Measurements from ENCODE around the gene NOS1AP.

DNA sequence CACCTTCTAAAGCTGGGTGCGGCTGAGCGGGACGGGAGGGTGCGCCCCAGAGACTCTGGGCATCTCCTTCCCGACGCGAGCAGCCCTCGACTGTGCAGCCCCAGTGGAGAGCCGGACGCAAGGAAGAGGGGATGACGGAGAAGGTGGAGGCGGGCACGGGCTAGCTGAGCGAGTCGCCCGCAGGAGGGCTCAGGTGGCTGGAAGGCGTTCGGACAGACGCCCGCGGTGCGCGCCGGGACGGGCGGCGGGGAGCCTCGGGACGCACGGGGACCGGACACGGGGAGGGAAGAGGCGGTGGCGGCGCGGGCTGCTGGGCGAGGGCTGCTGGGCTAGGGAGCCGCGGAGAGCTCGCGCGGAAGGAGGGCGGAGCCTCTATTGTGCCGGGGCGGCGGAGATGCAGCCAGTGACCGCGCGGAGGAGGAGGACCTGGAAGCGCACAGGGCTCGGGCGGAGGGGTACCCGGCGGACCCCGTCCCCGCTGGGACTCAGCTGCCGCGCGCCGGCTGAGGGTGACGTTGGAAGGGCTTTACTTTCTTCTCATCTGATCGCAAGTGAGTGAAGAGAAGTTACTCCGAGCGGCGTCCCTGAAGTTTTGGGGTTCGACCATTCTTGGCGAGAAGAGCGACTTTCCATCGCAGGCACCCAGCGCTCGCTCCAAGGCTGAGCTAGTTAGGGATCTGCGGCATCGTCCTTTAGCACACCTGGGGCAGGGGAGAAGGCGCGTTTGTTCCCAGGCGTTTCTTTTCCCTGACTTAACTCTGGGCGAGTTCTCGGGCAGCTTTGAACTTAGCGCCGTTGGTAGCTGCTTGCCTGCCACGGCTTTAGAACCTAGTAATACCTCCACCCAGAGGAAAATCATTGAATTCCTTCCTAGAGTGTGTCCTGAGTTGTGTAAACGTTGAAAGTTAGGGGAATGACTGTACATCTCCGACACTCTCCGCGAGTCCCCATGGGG lies 45.7 kb upstream of the NOS1AP start, which contains the start of gene OLFML2B:
- TF ChIP-seq, protein P1, sequence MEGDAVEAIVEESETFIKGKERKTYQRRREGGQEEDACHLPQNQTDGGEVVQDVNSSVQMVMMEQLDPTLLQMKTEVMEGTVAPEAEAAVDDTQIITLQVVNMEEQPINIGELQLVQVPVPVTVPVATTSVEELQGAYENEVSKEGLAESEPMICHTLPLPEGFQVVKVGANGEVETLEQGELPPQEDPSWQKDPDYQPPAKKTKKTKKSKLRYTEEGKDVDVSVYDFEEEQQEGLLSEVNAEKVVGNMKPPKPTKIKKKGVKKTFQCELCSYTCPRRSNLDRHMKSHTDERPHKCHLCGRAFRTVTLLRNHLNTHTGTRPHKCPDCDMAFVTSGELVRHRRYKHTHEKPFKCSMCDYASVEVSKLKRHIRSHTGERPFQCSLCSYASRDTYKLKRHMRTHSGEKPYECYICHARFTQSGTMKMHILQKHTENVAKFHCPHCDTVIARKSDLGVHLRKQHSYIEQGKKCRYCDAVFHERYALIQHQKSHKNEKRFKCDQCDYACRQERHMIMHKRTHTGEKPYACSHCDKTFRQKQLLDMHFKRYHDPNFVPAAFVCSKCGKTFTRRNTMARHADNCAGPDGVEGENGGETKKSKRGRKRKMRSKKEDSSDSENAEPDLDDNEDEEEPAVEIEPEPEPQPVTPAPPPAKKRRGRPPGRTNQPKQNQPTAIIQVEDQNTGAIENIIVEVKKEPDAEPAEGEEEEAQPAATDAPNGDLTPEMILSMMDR (IDR thresholded peaks at IDR 0.05; ENCODE audit: low read depth, low read length), result no peak
- TF ChIP-seq MYC (IDR thresholded peaks at IDR 0.05; ENCODE audit: low read depth, low read length), result no peak
- TF ChIP-seq POLR2A (IDR thresholded peaks at IDR 0.05; ENCODE audit: extremely low read depth, insufficient read length), result no peak
